Measurements from ENCODE around the gene ISYNA1. TPM values are rescaled to one million over a fixed set of nuclear protein-coding genes. Genes with fewer than 3 reads are reported as not detected.

The ISYNA1 gene
- total and polyA plus RNA-seq, 2 of the 13 experiments (the other 11 are each of a cell fraction or from before 2014, with no cell fraction given): 29.6 to 48.5 TPM

- no peak for TF ChIP-seq ZNF724P (CRISPR knock-in tag; IDR thresholded peaks at IDR 0.05; ENCODE audit: borderline replicate concordance)
- no peak for TF ChIP-seq ZNF678 (CRISPR knock-in tag; IDR thresholded peaks at IDR 0.05)
- TF ChIP-seq SP5 (CRISPR knock-in tag; IDR thresholded peaks at IDR 0.05; ENCODE audit: borderline replicate concordance, low read depth): no peak
- TF ChIP-seq ZNF431 (CRISPR knock-in tag; IDR thresholded peaks at IDR 0.05; ENCODE audit: borderline replicate concordance, low read depth): no peak
- no peak for TF ChIP-seq ZNF557 (CRISPR knock-in tag; IDR thresholded peaks at IDR 0.05)
- TF ChIP-seq SYNCRIP (IDR thresholded peaks at IDR 0.05; ENCODE audit: insufficient read depth, low read depth, low read length): no peak
- TF ChIP-seq, protein P1, sequence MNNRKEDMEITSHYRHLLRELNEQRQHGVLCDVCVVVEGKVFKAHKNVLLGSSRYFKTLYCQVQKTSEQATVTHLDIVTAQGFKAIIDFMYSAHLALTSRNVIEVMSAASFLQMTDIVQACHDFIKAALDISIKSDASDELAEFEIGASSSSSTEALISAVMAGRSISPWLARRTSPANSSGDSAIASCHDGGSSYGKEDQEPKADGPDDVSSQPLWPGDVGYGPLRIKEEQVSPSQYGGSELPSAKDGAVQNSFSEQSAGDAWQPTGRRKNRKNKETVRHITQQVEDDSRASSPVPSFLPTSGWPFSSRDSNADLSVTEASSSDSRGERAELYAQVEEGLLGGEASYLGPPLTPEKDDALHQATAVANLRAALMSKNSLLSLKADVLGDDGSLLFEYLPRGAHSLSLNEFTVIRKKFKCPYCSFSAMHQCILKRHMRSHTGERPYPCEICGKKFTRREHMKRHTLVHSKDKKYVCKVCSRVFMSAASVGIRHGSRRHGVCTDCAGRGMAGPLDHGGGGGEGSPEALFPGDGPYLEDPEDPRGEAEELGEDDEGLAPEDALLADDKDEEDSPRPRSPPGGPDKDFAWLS (CRISPR knock-in tag; IDR thresholded peaks at IDR 0.05; ENCODE audit: borderline replicate concordance): no peak
- no peak for TF ChIP-seq ZNF136 (CRISPR knock-in tag; IDR thresholded peaks at IDR 0.05; ENCODE audit: low read depth)
- TF ChIP-seq, protein P2, sequence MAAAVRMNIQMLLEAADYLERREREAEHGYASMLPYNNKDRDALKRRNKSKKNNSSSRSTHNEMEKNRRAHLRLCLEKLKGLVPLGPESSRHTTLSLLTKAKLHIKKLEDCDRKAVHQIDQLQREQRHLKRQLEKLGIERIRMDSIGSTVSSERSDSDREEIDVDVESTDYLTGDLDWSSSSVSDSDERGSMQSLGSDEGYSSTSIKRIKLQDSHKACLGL (CRISPR knock-in tag; IDR thresholded peaks at IDR 0.05): 0 out of 2 replicates have a peak, but pooled peaks have one; percentile 46
- TF ChIP-seq RFX3 (CRISPR knock-in tag; IDR thresholded peaks at IDR 0.05): peak; percentile 89
- peak; percentile 17; the same call in 1 of the 2 replicates for TF ChIP-seq TBX2 (CRISPR knock-in tag; IDR thresholded peaks at IDR 0.05; ENCODE audit: borderline replicate concordance)
- no peak for TF ChIP-seq E2F5 (CRISPR knock-in tag; conservative IDR thresholded peaks at IDR 0.05)
- peak; percentile 35; the same call in 1 of the 2 replicates for TF ChIP-seq SIN3A (IDR thresholded peaks at IDR 0.05; ENCODE audit: borderline replicate concordance, low read depth, low read length)
- no peak for TF ChIP-seq MED8 (CRISPR knock-in tag; IDR thresholded peaks at IDR 0.05; ENCODE audit: insufficient replicate concordance)
- peak; percentile 35; the same call in 1 of the 2 replicates for TF ChIP-seq ELF4 (CRISPR knock-in tag; IDR thresholded peaks at IDR 0.05; ENCODE audit: borderline replicate concordance)
- no peak; a peak in 1 of 4 replicates for TF ChIP-seq KLF16 (CRISPR knock-in tag; IDR thresholded peaks at IDR 0.05)
- no peak for TF ChIP-seq AHR (CRISPR knock-in tag; IDR thresholded peaks at IDR 0.05)
- TF ChIP-seq REXO4 (CRISPR knock-in tag; IDR thresholded peaks at IDR 0.05; ENCODE audit: borderline replicate concordance): no peak
- no peak for TF ChIP-seq ARNTL (CRISPR knock-in tag; IDR thresholded peaks at IDR 0.05)
- TF ChIP-seq, protein P3, sequence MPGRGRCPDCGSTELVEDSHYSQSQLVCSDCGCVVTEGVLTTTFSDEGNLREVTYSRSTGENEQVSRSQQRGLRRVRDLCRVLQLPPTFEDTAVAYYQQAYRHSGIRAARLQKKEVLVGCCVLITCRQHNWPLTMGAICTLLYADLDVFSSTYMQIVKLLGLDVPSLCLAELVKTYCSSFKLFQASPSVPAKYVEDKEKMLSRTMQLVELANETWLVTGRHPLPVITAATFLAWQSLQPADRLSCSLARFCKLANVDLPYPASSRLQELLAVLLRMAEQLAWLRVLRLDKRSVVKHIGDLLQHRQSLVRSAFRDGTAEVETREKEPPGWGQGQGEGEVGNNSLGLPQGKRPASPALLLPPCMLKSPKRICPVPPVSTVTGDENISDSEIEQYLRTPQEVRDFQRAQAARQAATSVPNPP (CRISPR knock-in tag; IDR thresholded peaks at IDR 0.05): no peak
- TF ChIP-seq, protein P4, sequence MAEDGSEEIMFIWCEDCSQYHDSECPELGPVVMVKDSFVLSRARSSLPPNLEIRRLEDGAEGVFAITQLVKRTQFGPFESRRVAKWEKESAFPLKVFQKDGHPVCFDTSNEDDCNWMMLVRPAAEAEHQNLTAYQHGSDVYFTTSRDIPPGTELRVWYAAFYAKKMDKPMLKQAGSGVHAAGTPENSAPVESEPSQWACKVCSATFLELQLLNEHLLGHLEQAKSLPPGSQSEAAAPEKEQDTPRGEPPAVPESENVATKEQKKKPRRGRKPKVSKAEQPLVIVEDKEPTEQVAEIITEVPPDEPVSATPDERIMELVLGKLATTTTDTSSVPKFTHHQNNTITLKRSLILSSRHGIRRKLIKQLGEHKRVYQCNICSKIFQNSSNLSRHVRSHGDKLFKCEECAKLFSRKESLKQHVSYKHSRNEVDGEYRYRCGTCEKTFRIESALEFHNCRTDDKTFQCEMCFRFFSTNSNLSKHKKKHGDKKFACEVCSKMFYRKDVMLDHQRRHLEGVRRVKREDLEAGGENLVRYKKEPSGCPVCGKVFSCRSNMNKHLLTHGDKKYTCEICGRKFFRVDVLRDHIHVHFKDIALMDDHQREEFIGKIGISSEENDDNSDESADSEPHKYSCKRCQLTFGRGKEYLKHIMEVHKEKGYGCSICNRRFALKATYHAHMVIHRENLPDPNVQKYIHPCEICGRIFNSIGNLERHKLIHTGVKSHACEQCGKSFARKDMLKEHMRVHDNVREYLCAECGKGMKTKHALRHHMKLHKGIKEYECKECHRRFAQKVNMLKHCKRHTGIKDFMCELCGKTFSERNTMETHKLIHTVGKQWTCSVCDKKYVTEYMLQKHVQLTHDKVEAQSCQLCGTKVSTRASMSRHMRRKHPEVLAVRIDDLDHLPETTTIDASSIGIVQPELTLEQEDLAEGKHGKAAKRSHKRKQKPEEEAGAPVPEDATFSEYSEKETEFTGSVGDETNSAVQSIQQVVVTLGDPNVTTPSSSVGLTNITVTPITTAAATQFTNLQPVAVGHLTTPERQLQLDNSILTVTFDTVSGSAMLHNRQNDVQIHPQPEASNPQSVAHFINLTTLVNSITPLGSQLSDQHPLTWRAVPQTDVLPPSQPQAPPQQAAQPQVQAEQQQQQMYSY (CRISPR knock-in tag; IDR thresholded peaks at IDR 0.05): peak; percentile 55; the same call in 1 of the 2 replicates
- TF ChIP-seq PCBP2 (optimal IDR thresholded peaks at IDR 0.05; ENCODE audit: low read depth, low read length, poor library complexity, severe bottlenecking): no peak
These were observed 21.1 kb downstream of the ISYNA1 start (continued) for GRCh38 chr19:18416778-18417249.
